Keratinocyte (primary cell): ENCODE data around the gene VSIR.

ENCODE experiments used
- EZH2 ChIP-seq: IDR thresholded peaks from one replicate; pipeline ENCODE4 v1.6.1; 2012; ENCODE audit warnings: inconsistent platforms, mild to moderate bottlenecking, low read length, moderate library complexity
- TF ChIP-seq, protein P1 (sequence below), 3 experiments: IDR thresholded peaks in 1 of 3; conservative IDR thresholded peaks in 1 of 3; optimal IDR thresholded peaks in 1 of 3; 2 replicates in 2 of 3; 3 replicates in 1 of 3; pipeline versions ENCODE3 to v1.5.1; 2011; ENCODE audit warnings: low read length in 3 of 3, mild to moderate bottlenecking in 3 of 3, moderate library complexity in 2 of 3, control low read depth in 1 of 3, inconsistent platforms in 1 of 3; ENCODE audit not compliant: insufficient read depth in 2 of 3; ENCODE audit errors: extremely low read depth in 1 of 3

DNA sequence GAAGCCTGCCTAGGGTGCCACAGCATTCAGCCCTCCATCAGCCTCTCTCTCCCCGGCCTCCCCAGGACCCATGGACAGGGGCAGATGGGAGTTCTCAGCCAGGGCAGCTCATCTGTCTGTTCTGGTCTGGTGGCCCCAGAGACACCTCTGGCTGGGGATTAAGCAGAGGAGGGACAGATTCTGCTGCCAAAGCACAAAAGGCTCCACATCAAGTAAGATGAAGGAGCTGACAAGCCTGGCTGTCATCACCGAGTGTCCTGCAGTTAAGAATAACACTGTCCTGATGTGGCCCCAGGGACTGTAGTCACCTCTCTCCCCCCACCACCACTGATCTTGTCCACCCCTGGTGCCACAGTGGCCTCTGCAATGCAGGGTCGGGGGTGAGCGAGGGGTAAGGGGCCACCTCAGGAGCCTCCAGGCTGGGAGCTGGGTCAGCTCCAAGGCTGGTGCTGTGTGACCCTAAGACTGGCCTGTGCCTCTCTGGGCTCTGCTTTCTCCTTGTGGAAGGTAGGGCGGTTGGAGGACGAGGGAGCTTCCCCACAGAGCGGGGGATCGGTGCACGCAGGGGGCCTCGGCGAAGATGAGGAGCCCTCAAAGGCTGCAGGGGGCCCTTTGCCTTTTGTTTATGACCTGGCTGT, 72.5 kb downstream of the VSIR start:
- TF ChIP-seq, protein P1, sequence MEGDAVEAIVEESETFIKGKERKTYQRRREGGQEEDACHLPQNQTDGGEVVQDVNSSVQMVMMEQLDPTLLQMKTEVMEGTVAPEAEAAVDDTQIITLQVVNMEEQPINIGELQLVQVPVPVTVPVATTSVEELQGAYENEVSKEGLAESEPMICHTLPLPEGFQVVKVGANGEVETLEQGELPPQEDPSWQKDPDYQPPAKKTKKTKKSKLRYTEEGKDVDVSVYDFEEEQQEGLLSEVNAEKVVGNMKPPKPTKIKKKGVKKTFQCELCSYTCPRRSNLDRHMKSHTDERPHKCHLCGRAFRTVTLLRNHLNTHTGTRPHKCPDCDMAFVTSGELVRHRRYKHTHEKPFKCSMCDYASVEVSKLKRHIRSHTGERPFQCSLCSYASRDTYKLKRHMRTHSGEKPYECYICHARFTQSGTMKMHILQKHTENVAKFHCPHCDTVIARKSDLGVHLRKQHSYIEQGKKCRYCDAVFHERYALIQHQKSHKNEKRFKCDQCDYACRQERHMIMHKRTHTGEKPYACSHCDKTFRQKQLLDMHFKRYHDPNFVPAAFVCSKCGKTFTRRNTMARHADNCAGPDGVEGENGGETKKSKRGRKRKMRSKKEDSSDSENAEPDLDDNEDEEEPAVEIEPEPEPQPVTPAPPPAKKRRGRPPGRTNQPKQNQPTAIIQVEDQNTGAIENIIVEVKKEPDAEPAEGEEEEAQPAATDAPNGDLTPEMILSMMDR (optimal IDR thresholded peaks at IDR 0.05 in 1 of 3, IDR thresholded peaks at IDR 0.05 in 1 of 3, conservative IDR thresholded peaks at IDR 0.05 in 1 of 3; ENCODE audit: extremely low read depth in 1 of 3, insufficient read depth in 2 of 3, low read length in 3 of 3) = no peak
- TF ChIP-seq EZH2 = no peak
